GM04504 (cell line): ENCODE measurements around the gene BEX4.
"Not testable (repeated sequence)": the region's sequence is repeated elsewhere in the genome, so short reads cannot be mapped to it uniquely, and the experiment has no call there.

Experiments
- DNase-seq: peaks from one replicate; pipeline ENCODE4 v3.0.0-alpha.2; 2012; ENCODE audit warnings: low read depth

BEX4 gene, protein sequence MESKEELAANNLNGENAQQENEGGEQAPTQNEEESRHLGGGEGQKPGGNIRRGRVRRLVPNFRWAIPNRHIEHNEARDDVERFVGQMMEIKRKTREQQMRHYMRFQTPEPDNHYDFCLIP

DNA sequence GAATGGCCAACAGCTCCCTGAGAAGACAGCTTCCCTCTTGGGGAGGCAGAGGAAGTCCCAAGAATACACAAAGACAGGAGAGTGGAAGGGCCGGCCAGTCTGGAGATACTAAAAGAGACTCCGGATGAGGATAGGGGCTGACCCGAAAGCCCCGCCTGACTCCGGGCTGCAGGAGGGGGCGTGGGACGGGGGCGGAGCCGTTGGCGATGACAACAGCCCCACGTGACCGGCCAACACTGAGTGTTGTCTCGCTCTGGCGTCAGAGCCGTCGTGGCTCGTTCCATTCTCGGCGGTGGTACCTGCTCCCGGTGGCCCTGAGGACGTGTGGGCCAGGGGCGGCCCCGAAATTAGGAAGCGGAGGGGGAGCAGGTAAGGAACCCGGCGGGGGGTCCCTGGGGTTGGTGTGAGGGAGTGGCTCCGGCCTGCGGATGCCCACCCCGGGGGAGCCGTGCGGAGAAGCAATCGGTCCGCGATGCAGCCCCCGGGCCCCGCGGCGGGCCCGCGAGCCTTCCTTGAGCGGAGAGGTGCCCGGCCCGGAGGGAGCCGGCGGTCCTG, at the start of gene BEX4:
BEX4 (plus strand) TSS at position 239 of the 555 bp plus-strand sequence. CDS start 1,046 bp downstream, outside the sequence.
- DNase-seq = peak; percentile 21

DNA sequence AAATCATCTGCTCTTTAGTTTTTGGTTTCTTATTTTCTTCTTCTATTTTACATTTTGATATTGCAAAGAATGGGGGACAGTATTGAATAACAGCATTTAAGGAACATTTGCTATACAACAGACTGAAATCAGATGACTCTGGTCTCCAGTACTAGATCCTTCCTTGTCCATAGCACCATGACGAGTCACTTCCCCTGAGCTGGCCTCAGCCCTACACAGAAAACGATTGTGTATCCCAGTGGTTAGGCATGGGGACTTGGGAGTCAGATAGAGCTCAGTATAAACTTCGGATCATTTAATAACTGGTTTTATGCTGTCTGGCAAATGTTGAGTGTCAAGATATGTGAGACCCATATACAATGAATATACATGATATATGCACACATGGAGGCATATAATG, 44.7 kb upstream of the BEX4 start:
- no peak for DNase-seq

DNA sequence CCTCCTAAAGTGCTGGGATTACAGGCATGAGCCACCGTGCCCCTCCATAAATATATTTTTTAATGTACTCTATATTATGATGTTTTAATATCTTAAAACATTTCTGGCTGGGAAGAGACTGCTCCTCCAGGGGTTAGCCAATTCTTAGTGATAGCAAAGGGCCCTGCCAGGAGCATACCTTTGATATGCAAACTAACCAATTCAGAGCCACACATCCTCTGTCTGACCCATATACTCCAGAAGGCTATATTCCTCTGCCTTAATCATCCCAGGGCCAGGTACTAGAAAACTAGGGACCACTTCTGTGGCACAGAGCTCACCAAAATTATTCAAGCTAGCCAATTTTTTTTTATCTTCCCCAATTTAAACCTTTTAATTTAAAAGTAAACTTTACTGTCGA, 43.6 kb upstream of the BEX4 start:
- DNase-seq = no peak

DNA sequence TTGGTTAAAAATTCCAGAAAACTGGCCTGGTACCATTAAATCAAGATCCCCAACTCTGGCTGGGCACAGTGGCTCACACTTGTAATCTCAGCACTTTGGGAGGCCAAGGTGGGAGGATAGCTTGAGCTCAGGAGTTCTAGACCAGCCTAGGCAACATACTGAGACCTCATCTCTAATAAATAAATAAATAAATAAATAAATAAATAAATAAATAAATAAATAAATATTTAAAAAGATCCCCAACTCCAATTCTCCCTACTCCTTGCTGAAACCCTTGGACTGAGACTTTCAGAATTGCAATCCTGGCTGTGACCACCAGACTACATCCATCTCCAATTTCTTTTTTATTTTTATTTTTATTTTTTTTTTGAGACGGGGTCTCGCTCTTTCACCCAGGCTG, 39.7 kb upstream of the BEX4 start:
- not testable (repeated sequence) for DNase-seq

- no peak for DNase-seq
These were observed 38.8 kb upstream of the BEX4 start for GRCh38 chrX:103175944-103176753.

DNA sequence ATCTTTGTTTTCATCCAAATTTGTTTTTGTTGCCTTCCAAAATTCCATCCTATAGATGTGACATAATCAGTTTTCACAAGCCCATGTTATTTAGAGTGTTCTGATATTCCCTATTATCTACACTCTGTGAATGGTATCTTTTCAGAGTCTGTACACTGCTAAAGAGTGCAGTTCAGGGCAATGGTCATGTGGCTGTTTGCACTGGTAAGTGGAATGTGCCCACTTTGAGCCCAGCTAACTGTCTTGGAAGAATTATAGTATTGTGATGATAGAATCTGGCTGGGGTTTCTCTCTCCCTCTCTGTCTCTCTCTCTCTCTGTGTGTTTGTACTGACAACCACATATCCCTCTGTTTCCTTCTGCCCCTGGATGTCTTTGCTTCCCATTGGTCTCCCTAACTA, 37.4 kb upstream of the BEX4 start:
- no peak for DNase-seq

DNA sequence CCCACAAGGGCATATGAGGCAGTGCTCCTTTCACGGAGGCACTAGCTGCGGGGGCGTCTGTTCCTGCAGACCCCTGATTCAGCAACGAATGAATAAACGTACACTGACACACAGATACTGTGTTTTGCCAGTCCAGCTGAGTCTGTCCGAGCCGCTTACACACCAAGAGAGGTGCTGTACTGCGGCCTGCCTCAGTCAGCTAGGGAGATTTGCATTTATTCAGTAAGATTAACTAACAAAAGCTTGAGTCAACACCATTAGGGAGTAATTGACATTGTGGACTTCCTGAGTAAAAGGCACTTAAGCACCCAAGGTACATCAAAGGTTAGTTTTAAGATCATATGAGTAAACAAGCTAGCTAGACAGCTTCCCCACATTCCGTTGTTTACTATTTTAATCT, 31.0 kb upstream of the BEX4 start:
- no peak for DNase-seq

DNA sequence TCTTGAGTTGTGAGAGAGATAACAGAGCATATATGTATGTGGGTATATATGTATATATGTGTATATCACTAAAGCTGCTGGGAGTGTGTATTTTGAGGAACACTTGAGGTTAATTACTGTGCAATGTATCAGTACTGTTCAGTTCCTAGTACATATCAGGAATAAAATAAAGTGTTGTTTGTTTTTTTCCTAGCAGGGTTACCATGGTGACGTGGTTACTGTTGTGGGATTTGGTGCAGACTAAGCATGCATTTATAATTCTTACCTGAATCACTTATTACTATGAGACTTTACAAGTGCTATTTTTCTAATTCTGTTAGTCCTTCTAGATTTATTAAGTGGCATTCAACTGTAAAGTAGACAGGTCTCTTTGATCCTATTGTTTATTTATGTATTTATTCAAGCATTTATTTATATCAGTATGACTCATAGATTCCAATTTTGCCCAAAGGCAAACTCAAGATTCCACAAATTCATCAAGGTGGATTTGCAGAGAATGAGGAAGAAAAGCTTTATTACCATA, 26.9 kb upstream of the BEX4 start:
- DNase-seq = no peak

GRCh38 chrX:103197721-103198306, 17.1 kb upstream of the BEX4 start:
- peak; percentile 50 for DNase-seq

DNA sequence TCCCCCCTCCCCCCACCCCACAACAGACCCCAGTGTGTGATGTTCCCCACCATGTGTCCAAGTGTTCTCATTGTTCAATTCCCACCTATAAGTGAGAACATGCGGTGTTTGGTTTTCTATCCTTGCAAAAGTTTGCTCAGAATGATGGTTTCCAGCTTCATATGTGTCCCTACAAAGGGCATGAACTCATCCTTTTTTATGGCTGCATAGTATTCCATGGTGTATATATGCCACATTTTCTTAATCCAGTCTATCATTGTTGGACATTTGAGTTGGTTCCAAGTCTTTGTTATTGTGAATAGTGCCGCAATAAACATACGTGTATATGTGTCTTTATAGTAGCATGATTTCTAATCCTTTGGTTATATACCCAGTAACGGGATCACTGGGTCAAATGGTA, 16.2 kb upstream of the BEX4 start:
- not testable (repeated sequence) for DNase-seq

- no peak for DNase-seq
These were observed 13.9 kb upstream of the BEX4 start for GRCh38 chrX:103201041-103201440.

- DNase-seq = no peak
These were observed 4.9 kb upstream of the BEX4 start for GRCh38 chrX:103210056-103210455.

GRCh38 chrX:103211012-103211715, 3.7 kb upstream of the BEX4 start:
- DNase-seq = peak; percentile 17

GRCh38 chrX:103212749-103213457, 2.0 kb upstream of the BEX4 start:
- DNase-seq = no peak

GRCh38 chrX:103215425-103215991, 600 bp downstream of the BEX4 start:
- no peak for DNase-seq

- no peak for DNase-seq
These were observed 5.8 kb downstream of the BEX4 start for GRCh38 chrX:103220511-103221323.

DNA sequence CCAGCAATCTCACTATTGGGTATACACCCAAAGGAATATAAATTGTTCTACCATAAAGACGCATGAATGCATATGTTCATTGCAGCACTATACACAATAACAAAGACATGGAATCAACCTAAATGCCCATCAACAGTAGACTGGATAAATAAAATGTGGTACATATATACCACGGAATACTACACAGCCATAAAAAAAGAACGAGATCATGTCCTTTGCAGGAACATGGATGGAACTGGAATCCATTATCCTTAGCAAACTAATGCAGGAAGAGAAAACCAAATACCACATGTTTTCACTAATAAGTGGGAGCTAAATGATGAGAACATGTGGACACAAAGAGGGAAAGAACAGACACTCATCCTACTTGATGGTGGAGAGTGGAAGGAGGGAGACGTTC, 11.0 kb downstream of the BEX4 start:
- not testable (repeated sequence) for DNase-seq

GRCh38 chrX:103233263-103233662, 18.4 kb downstream of the BEX4 start:
- DNase-seq = no peak

DNA sequence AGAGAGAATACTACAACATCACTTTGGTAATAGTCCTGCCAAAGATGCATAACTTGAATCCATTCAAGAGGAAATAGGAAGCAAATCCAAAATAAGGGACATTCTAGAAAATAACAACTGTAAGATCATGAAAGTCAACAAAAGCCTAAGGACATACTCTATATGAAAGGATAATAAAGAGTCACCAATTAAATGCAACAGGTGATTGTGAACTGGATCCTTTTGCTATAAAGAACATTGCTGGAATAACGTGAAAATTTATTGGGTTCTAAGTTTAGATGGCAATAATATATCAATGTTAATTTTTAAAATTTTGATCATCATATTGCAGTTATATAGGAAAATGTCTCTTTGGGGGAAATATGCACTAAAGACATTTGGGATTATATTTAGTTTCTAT, 20.0 kb downstream of the BEX4 start:
- no peak for DNase-seq

- DNase-seq = not testable (repeated sequence)
These were observed 20.7 kb downstream of the BEX4 start for GRCh38 chrX:103235608-103236007.
